Panc1 (cell line): ENCODE data around the gene LINC00305.

Experiments
- POLR2AphosphoS5 ChIP-seq: IDR thresholded peaks from 2 replicates; pipeline ENCODE4 v1.6.1; 2012; ENCODE audit warnings: mild to moderate bottlenecking, low read depth, low read length, moderate library complexity
- TF ChIP-seq, protein P1 (sequence below): fragments of 450-650 bp; IDR thresholded peaks from 2 replicates; pipeline ENCODE4 v1.5.1; 2017; ENCODE audit warnings: mild to moderate bottlenecking

DNA sequence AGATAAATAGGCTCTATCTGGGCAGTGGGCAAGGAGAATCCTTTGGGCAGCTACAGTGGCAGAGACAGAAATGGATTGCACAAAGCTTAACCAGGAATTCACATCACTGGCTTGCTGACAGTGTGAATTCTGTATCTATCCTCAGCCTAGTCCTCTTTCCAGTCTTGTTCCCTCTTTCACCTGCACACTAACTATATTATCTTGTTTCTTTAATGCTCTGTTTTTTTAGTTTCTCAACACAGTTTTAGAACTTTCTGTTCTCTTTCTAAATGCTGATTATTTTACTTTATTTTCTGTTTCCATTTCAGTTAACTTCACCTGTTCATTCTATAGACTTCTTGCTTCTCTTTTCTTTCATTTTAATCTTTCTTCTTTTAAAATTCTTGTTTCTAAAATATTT lies 66.4 kb downstream of the LINC00305 start:
- TF ChIP-seq, protein P1, sequence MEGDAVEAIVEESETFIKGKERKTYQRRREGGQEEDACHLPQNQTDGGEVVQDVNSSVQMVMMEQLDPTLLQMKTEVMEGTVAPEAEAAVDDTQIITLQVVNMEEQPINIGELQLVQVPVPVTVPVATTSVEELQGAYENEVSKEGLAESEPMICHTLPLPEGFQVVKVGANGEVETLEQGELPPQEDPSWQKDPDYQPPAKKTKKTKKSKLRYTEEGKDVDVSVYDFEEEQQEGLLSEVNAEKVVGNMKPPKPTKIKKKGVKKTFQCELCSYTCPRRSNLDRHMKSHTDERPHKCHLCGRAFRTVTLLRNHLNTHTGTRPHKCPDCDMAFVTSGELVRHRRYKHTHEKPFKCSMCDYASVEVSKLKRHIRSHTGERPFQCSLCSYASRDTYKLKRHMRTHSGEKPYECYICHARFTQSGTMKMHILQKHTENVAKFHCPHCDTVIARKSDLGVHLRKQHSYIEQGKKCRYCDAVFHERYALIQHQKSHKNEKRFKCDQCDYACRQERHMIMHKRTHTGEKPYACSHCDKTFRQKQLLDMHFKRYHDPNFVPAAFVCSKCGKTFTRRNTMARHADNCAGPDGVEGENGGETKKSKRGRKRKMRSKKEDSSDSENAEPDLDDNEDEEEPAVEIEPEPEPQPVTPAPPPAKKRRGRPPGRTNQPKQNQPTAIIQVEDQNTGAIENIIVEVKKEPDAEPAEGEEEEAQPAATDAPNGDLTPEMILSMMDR = no peak
- TF ChIP-seq POLR2AphosphoS5 = no peak
